ENCODE results near the gene HPS6.
"Not testable (repeated sequence)": the region's sequence is repeated elsewhere in the genome, so short reads cannot be mapped to it uniquely, and the experiment has no call there.

Gene HPS6

GRCh38 chr10:102046095-102046494 is 19.1 kb upstream of the HPS6 start:
- H3K36me3 ChIP-seq (replicated peaks) = no peaks in the 10 kb centered on the region
- H3K27me3 ChIP-seq (replicated peaks) = no peaks in the 10 kb centered on the region
- H3K27ac ChIP-seq = no peak overlapping the region
- in situ Hi-C loops (cut with HindIII; ENCODE audit: low pct_ligation_motif_present, low sequenced_read_pairs) = no loop called here
- H3K4me3 ChIP-seq (ENCODE audit: low read depth, low read length) = no peak overlapping the region
- TF ChIP-seq CTCF (IDR thresholded peaks at IDR 0.05; ENCODE audit: low read depth, low read length, missing control alignments) = no peak
- DNase-seq = no peak

GRCh38 chr10:102054881-102055646 is 10.1 kb upstream of the HPS6 start:
- H3K27me3 ChIP-seq (replicated peaks); in situ Hi-C loops (cut with HindIII; ENCODE audit: low pct_ligation_motif_present, low sequenced_read_pairs); H3K36me3 ChIP-seq (replicated peaks): not testable (repeated sequence)
- Histone ChIP-seq H3K27ac (peak overlapping the region; percentile 77), H3K4me3 (ENCODE audit: low read depth, low read length) (peak overlapping the region; percentile 92)
- DNase-seq = peak; percentile 10

- in situ Hi-C loops (cut with HindIII; ENCODE audit: low pct_ligation_motif_present, low sequenced_read_pairs) = no loop called here
- peak within 1 kb of the TSS; percentile 77 for H3K27ac ChIP-seq
- H3K4me3 ChIP-seq (ENCODE audit: low read depth, low read length) = peak within 1 kb of the TSS; percentile 92
- TF ChIP-seq CTCF (IDR thresholded peaks at IDR 0.05; ENCODE audit: low read depth, low read length, missing control alignments) = no peak
- H3K27me3 ChIP-seq (replicated peaks) = no peaks in the 10 kb centered on the region
- peak; percentile 96 for DNase-seq
- H3K36me3 ChIP-seq (replicated peaks) = no peaks in the 10 kb centered on the region
Observed at GRCh38 chr10:102055647-102056419, 9.3 kb upstream of the HPS6 start, which contains the start of gene ARMH3. Gene ARMH3, minus strand, starts transcription at chr10:102056173. Its CDS starts 16,059 bp downstream, at chr10:102040114.

- Histone ChIP-seq H3K36me3 (replicated peaks) (no peaks in the 10 kb centered on the region), H3K27me3 (replicated peaks) (no peaks in the 10 kb centered on the region), H3K27ac (no peak overlapping the region), H3K4me3 (ENCODE audit: low read depth, low read length) (no peak overlapping the region)
- TF ChIP-seq CTCF (IDR thresholded peaks at IDR 0.05; ENCODE audit: low read depth, low read length, missing control alignments) = no peak
- in situ Hi-C loops (cut with HindIII; ENCODE audit: low pct_ligation_motif_present, low sequenced_read_pairs) = no loop called here
- DNase-seq = no peak
Observed at GRCh38 chr10:102059987-102060386, 5.2 kb upstream of the HPS6 start.

GRCh38 chr10:102064503-102064867 is 664 bp upstream of the HPS6 start:
- in situ Hi-C loops (cut with HindIII; ENCODE audit: low pct_ligation_motif_present, low sequenced_read_pairs) = no loop called here
- no peak for DNase-seq
- no peak for TF ChIP-seq CTCF (IDR thresholded peaks at IDR 0.05; ENCODE audit: low read depth, low read length, missing control alignments)
- Histone ChIP-seq H3K27me3 (replicated peaks) (no peaks in the 10 kb centered on the region), H3K27ac (no peak overlapping the region), H3K36me3 (replicated peaks) (peaks cover 2% of the 10 kb centered on the region), H3K4me3 (ENCODE audit: low read depth, low read length) (no peak overlapping the region)

- peaks cover 2% of the 10 kb centered on the region for H3K36me3 ChIP-seq (replicated peaks)
- no peak for TF ChIP-seq CTCF (IDR thresholded peaks at IDR 0.05; ENCODE audit: low read depth, low read length, missing control alignments)
- peak overlapping the region; percentile 42 for H3K27ac ChIP-seq
- DNase-seq = peak; percentile 5
- peak overlapping the region; percentile 71 for H3K4me3 ChIP-seq (ENCODE audit: low read depth, low read length)
- in situ Hi-C loops (cut with HindIII; ENCODE audit: low pct_ligation_motif_present, low sequenced_read_pairs) = no loop called here
- no peaks in the 10 kb centered on the region for H3K27me3 ChIP-seq (replicated peaks)
Observed at GRCh38 chr10:102065561-102066398, 631 bp downstream of the HPS6 start.

Data from brain microvascular endothelial cell (primary cell).